ENCODE data around the gene VPS16. TPM values are rescaled to one million over a fixed set of nuclear protein-coding genes. Genes with fewer than 3 reads are reported as not detected.
"Not testable (repeated sequence)": the region's sequence is repeated elsewhere in the genome, so short reads cannot be mapped to it uniquely, and the experiment has no call there.

The VPS16 gene
- total RNA-seq, 1 experiment from 2014 or later, result 49.9 TPM

- BruUV-seq (replicated peaks), result no TSS peak
- Histone ChIP-seq H3K79me2 (ENCODE audit: low read length) (peaks cover 80% of the 10 kb centered on the region), H3F3A (ENCODE audit: low read length, unreplicated experiment) (no peaks in the 10 kb centered on the region), H3K9ac (ENCODE audit: low read length) (no peak overlapping the region), H3K9me3 (ENCODE audit: low read length) (no peaks in the 10 kb centered on the region), H3K9me2 (replicated peaks; ENCODE audit: low read length) (no peaks in the 10 kb centered on the region), H3K27ac (ENCODE audit: low read length) (no peak overlapping the region), H3K4me2 (ENCODE audit: low read length) (no peak overlapping the region), H3K27me3 (ENCODE audit: low read length) (no peaks in the 10 kb centered on the region), H4K20me1 (ENCODE audit: low read length) (peaks cover 9% of the 10 kb centered on the region; the same call in 1 of the 2 replicates), H3K4me3 (ENCODE audit: low read length) (no peak overlapping the region), H2AFZ (ENCODE audit: low read length) (no peak overlapping the region), H3K4me1 (ENCODE audit: insufficient read depth, low read length) (peaks cover 8% of the 10 kb centered on the region), H3K36me3 (ENCODE audit: low read depth, low read length) (no peaks in the 10 kb centered on the region)
- no peak for DNase-seq
- TF ChIP-seq EZH2phosphoT487 (IDR thresholded peaks at IDR 0.05; ENCODE audit: borderline replicate concordance, low read length) (no peak), EZH2 (IDR thresholded peaks at IDR 0.05; ENCODE audit: low read length, unreplicated experiment) (no peak), CTCF (conservative IDR thresholded peaks at IDR 0.05; ENCODE audit: low read depth, low read length) (no peak)
- CTCF ChIA-PET, result no interaction called here
- intact Hi-C loops (cut with micrococcal nuclease), result no loop called here
- POLR2A ChIA-PET (ENCODE audit: unreplicated experiment), result no interaction called here
- ATAC-seq, result no peak
These were observed 53.7 kb downstream of the VPS16 start for GRCh38 chr20:2894221-2894620.

- DNase-seq; H3K9me3 ChIP-seq (ENCODE audit: low read length); ATAC-seq; H4K20me1 ChIP-seq (ENCODE audit: low read length); H3K36me3 ChIP-seq (ENCODE audit: low read depth, low read length); H3K4me3 ChIP-seq (ENCODE audit: low read length); H3F3A ChIP-seq (ENCODE audit: low read length, unreplicated experiment); BruUV-seq (replicated peaks); intact Hi-C loops (cut with micrococcal nuclease); CTCF ChIA-PET; POLR2A ChIA-PET (ENCODE audit: unreplicated experiment); H3K27me3 ChIP-seq (ENCODE audit: low read length); H3K4me2 ChIP-seq (ENCODE audit: low read length); H3K9ac ChIP-seq (ENCODE audit: low read length); H3K4me1 ChIP-seq (ENCODE audit: insufficient read depth, low read length); H3K9me2 ChIP-seq (replicated peaks; ENCODE audit: low read length); H3K27ac ChIP-seq (ENCODE audit: low read length); H2AFZ ChIP-seq (ENCODE audit: low read length): not testable (repeated sequence)
- peaks cover 71% of the 10 kb centered on the region for H3K79me2 ChIP-seq (ENCODE audit: low read length)
These were observed 54.6 kb downstream of the VPS16 start for GRCh38 chr20:2895154-2895553.

GRCh38 chr20:2899243-2899642 lies 58.7 kb downstream of the VPS16 start:
- H3K9me2 ChIP-seq (replicated peaks; ENCODE audit: low read length), result no peaks in the 10 kb centered on the region
- no peak overlapping the region for H3K4me3 ChIP-seq (ENCODE audit: low read length)
- CTCF ChIA-PET, result no interaction called here
- H3K9me3 ChIP-seq (ENCODE audit: low read length), result no peaks in the 10 kb centered on the region
- intact Hi-C loops (cut with micrococcal nuclease), result no loop called here
- no peaks in the 10 kb centered on the region for H3K27me3 ChIP-seq (ENCODE audit: low read length)
- H3K4me1 ChIP-seq (ENCODE audit: insufficient read depth, low read length), result no peaks in the 10 kb centered on the region
- POLR2A ChIA-PET (ENCODE audit: unreplicated experiment), result no interaction called here
- H3K9ac ChIP-seq (ENCODE audit: low read length), result no peak overlapping the region
- no peaks in the 10 kb centered on the region for H3K36me3 ChIP-seq (ENCODE audit: low read depth, low read length)
- peaks cover 43% of the 10 kb centered on the region for H3K79me2 ChIP-seq (ENCODE audit: low read length)
- no TSS peak for BruUV-seq (replicated peaks)
- TF ChIP-seq EZH2phosphoT487 (IDR thresholded peaks at IDR 0.05; ENCODE audit: borderline replicate concordance, low read length), result no peak
- no peak for TF ChIP-seq EZH2 (IDR thresholded peaks at IDR 0.05; ENCODE audit: low read length, unreplicated experiment)
- DNase-seq (no peak), ATAC-seq (no peak)
- no peak overlapping the region for H3K4me2 ChIP-seq (ENCODE audit: low read length)
- no peak overlapping the region for H2AFZ ChIP-seq (ENCODE audit: low read length)
- H3K27ac ChIP-seq (ENCODE audit: low read length), result no peak overlapping the region
- peaks cover 4% of the 10 kb centered on the region; the same call in 1 of the 2 replicates for H4K20me1 ChIP-seq (ENCODE audit: low read length)
- H3F3A ChIP-seq (ENCODE audit: low read length, unreplicated experiment), result no peaks in the 10 kb centered on the region

Data from PC-3 (cell line).